NCI-H748 (cell line): ENCODE results near the gene PSMC4.

Source experiments
- DNase-seq: peaks from one replicate; lab custom pipeline; 2025; ENCODE audit not compliant: unreplicated experiment; lab: John Stamatoyannopoulos, UW

PSMC4 gene

GRCh38 chr19:39970675-39971379 lies at the start of gene PSMC4:
Gene PSMC4, plus strand, starts transcription at chr19:39971165. Its CDS starts 38 bp downstream, at chr19:39971203.
- DNase-seq, result peak; percentile 100

GRCh38 chr19:39923862-39924261 lies 47.1 kb upstream of the PSMC4 start:
- no peak for DNase-seq

GRCh38 chr19:39924389-39924788 lies 46.6 kb upstream of the PSMC4 start:
- no peak for DNase-seq

- no peak for DNase-seq
These were observed 46.0 kb upstream of the PSMC4 start for GRCh38 chr19:39924952-39925351.

GRCh38 chr19:39926170-39926760 lies 44.7 kb upstream of the PSMC4 start:
- DNase-seq, result no peak

- DNase-seq, result no peak
These were observed 43.9 kb upstream of the PSMC4 start for GRCh38 chr19:39927076-39927475.

GRCh38 chr19:39927524-39928356 lies 43.2 kb upstream of the PSMC4 start:
- DNase-seq, result no peak

- DNase-seq, result no peak
These were observed 42.6 kb upstream of the PSMC4 start for GRCh38 chr19:39928357-39928725.

DNA sequence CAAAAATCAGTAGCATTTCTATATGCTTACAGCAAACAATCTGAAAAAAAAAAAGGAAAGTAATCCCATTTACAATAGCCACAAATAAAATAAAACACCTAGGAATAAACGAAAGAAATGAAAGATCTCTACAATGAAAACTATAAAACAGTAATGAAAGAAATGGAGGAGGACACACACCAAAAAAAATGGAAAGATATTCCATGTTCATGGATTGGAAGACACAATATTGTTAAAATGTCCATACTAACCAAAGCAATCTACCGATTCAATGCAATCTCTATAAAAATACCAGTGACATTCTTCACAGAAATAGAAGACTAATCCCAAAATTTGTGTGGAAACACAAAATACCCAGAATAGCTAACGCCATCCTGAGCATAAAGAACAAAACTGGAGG lies 41.2 kb upstream of the PSMC4 start:
- DNase-seq, result no peak

- DNase-seq, result no peak
These were observed 36.2 kb upstream of the PSMC4 start, which contains the start of gene FCGBP for GRCh38 chr19:39934584-39935363. Gene FCGBP, minus strand, starts transcription at chr19:39934634.

GRCh38 chr19:39935364-39935661 lies 35.7 kb upstream of the PSMC4 start:
- no peak for DNase-seq

DNA sequence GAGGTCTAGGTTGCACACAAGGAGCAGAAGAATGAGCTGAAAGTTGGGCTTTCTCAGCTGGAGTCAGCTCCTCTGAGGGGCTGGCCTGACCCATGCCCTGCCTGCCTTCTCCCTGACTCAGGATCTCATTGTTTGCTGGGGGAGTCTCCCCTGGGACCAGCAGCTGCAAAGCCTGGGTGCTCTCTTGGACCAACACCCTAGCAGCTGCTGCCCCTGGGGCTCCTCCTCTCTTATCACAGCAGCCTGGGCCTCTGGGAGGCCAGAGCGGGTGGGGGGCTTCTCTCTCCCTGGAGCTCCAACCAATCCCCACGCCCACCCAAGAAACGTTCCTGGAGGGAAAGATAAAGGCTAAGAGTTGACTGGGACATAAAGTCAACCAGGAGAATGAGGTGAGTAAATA lies 34.9 kb upstream of the PSMC4 start:
- DNase-seq, result no peak

- no peak for DNase-seq
These were observed 34.3 kb upstream of the PSMC4 start for GRCh38 chr19:39936622-39937021.

DNA sequence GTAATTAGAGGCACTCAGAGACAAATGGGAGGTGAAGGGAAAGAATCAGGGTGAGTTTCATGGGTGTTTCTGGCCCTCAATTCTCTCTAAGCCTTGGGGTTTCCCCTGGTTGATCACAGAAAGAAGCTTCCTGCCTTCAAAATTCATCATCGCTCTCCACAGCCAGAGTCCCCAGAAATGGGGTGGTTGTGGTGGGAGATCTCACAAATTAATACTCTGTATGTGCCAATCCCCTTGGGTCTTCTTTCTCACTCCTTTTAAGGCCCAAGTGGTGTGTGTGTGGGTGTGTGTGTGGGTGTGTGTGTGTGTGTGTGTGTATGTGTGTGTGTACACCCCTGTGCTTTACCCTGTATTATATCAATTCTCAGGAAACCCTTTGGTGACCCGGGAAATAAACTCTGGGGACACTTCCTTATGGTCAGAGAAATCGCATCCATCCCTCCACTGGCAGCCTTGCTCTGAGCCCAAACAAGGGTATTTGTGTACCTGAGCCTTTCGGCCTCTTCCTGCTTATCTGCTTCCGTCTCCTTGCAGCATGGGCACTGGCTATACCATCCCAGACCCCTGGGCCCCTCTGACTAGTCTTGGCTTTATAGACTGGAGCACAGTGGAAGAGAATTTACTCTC lies 33.8 kb upstream of the PSMC4 start:
- no peak for DNase-seq

DNA sequence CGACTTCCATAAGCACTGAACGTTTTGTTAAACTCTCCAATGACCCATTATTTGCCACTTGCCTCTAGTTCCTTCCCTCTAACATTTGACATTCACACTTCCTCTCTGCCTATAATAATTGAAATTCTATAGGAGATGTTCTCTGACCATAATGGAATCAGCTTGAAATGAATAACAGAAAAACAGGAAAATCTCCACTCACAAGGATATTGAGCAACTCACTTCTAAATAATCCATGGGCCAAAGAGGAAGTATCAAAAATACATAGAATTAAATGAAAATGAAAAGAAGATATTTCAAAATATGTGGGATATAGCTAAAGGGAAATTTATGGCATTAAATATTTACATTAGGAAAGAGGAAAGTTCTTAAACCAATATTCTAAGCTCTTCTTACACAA lies 33.2 kb upstream of the PSMC4 start:
- no peak for DNase-seq

- DNase-seq, result no peak
These were observed 31.4 kb upstream of the PSMC4 start for GRCh38 chr19:39939556-39939955.

- DNase-seq, result no peak
These were observed 30.6 kb upstream of the PSMC4 start for GRCh38 chr19:39940221-39940833.

- no peak for DNase-seq
These were observed 29.8 kb upstream of the PSMC4 start for GRCh38 chr19:39941151-39941550.

- no peak for DNase-seq
These were observed 29.2 kb upstream of the PSMC4 start for GRCh38 chr19:39941615-39942365.

DNA sequence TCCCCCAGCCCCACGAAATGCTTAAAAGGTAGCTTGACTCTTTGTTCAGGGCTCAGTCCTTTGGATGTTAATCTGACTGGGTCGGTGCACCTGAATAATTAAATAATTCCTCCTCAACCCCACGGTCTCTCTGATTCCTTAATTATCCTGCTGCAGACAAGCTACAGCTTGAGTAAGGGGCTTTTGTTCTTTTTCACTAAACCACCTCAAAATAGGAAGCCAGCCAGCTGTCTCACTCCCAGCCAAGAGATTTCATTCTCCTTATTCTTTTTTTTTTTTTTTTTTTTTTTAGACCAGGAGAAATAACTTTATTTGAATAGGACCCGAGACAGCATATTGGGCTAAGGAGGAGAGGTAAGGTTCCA lies 28.6 kb upstream of the PSMC4 start:
- no peak for DNase-seq
